GM19328 (cell line): ENCODE data around the gene COL21A1.
"Not testable (repeated sequence)": the region's sequence is repeated elsewhere in the genome, so short reads cannot be mapped to it uniquely, and the experiment has no call there.

Experiments used
- ATAC-seq: cut with Tn5 transposase; IDR thresholded peaks from one replicate; pipeline ENCODE4 v1.9.1; 2021; ENCODE audit warnings: mild to moderate bottlenecking, moderate library complexity; ENCODE audit not compliant: unreplicated experiment

Gene COL21A1

DNA sequence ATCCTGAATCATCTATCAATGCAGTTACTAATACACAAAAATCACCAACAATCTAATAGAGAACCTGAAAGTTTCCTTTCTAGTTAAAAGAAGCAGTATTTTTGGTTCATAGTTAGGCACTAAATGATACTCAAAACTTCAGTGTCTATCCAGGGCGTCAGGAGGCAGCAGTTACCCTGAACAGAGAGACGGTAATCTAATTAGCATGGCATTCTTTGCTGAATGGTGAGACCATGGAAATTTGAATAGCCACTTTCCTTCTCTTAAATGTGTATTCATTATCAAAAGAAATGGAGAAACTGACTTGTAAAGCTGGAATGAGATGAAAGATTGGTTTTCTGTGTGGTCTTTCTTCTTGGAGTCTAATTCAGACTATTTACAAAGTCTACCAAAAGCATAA, 225.4 kb downstream of the COL21A1 start:
- ATAC-seq: no peak

DNA sequence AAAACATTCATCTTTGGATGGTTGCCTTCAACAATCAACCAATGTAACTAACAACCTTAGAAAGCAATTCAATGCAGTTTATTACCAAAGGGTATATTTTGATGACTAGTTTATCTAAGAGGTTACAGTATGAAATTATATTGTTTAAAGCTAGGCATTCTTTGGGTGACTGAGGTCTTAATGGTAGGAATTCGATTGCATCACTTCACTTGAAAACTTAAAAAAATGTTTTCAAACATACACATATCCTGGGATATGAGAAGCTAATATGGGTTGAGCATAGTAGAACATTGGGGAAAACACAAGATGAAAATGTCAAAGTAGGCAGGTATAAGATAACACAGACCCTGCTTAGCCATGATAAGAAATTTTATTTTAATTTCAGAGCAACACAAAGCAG, 227.4 kb downstream of the COL21A1 start:
- ATAC-seq: no peak

DNA sequence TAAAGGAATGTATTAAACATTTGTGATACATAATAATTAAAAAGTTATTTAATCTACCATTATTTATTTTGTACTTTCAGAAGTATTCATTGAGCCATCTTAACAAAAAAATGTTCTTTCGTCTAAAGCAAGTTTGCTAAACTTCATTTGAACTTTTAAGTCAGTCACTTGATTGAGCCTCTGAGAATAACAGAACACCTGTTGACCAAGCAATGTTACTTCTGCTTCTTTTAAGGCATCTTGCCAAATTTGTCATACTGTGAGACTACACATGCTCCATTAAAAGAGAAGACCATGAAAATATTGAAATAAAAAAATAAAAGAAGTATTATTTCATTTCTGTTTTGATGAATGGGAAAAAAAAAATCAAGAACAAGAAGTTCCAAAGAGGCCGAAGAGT, 230.2 kb downstream of the COL21A1 start:
- no peak for ATAC-seq

GRCh38 chr6:56014039-56014438, 233.3 kb downstream of the COL21A1 start:
- ATAC-seq: not testable (repeated sequence)

GRCh38 chr6:56009636-56010035, 237.7 kb downstream of the COL21A1 start:
- no peak for ATAC-seq
